Measurements from ENCODE around the gene KIAA1958. TPM values are rescaled to one million over a fixed set of nuclear protein-coding genes. Genes with fewer than 3 reads are reported as not detected.

Gene KIAA1958
- total and polyA plus RNA-seq, 4 donors = 0.99 to 7.1 (median 3.3) TPM

DNA sequence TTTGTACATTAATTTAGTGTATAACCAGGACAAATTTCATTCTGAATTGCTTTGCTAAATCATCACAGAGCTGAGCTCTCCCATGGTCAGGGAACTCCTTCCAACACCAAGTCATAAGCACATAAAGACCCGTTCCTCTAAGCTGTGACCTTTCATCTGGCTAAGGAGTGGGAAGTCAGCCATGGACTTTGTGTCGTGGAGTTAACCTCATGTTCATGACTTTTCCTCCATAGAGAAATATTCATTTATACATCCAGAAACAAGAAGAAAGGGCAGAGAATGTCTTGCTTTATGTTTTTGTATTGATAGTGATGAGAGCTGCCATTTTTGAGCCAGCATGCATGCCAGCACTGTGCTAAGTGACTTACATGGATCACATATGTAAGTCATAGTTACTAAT lies 133.8 kb downstream of the KIAA1958 start (continued):
- TF ChIP-seq REST (IDR thresholded peaks at IDR 0.05) (no peak), YY1 (IDR thresholded peaks at IDR 0.05) (no peak), NR2F2 (IDR thresholded peaks at IDR 0.05) (no peak)

GRCh38 chr9:112621018-112621655 lies 134.5 kb downstream of the KIAA1958 start:
- no peak overlapping the region for H3K27ac ChIP-seq (ENCODE audit: low read depth in 1 of 2, low read length in 2 of 2)
- no peak overlapping the region for H3K9ac ChIP-seq (ENCODE audit: low read depth in 1 of 2, low read length in 2 of 2)
- no peaks in the 10 kb centered on the region for H3K9me3 ChIP-seq (ENCODE audit: control insufficient read depth in 4 of 4, low read length in 3 of 4)
- H3K4me3 ChIP-seq (ENCODE audit: low read depth in 1 of 3, low read length in 3 of 3) = no peak overlapping the region
- TF ChIP-seq CTCF (IDR thresholded peaks at IDR 0.05; ENCODE audit: low read depth, low read length, missing input control) (no peak), REST (IDR thresholded peaks at IDR 0.05) (no peak), TAF1 (conservative IDR thresholded peaks at IDR 0.05) (no peak), HNF4A (conservative IDR thresholded peaks at IDR 0.05) (no peak), SP1 (IDR thresholded peaks at IDR 0.05) (no peak), ATF3 (IDR thresholded peaks at IDR 0.05) (no peak), YY1 (IDR thresholded peaks at IDR 0.05) (no peak), NR2F2 (IDR thresholded peaks at IDR 0.05) (no peak), HNF4G (IDR thresholded peaks at IDR 0.05) (no peak), JUND (IDR thresholded peaks at IDR 0.05) (no peak), RAD21 (IDR thresholded peaks at IDR 0.05) (no peak), GABPA (IDR thresholded peaks at IDR 0.05 in 1 of 2, conservative IDR thresholded peaks at IDR 0.05 in 1 of 2) (no peak), FOXA2 (IDR thresholded peaks at IDR 0.05) (no peak), FOXA1 (IDR thresholded peaks at IDR 0.05) (no peak), EGR1 (IDR thresholded peaks at IDR 0.05; ENCODE audit: low read depth in 2 of 2) (no peak), RXRA (IDR thresholded peaks at IDR 0.05) (no peak)
- TF ChIP-seq, protein P1, sequence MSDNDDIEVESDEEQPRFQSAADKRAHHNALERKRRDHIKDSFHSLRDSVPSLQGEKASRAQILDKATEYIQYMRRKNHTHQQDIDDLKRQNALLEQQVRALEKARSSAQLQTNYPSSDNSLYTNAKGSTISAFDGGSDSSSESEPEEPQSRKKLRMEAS (IDR thresholded peaks at IDR 0.05) = no peak
- TF ChIP-seq, protein P2, sequence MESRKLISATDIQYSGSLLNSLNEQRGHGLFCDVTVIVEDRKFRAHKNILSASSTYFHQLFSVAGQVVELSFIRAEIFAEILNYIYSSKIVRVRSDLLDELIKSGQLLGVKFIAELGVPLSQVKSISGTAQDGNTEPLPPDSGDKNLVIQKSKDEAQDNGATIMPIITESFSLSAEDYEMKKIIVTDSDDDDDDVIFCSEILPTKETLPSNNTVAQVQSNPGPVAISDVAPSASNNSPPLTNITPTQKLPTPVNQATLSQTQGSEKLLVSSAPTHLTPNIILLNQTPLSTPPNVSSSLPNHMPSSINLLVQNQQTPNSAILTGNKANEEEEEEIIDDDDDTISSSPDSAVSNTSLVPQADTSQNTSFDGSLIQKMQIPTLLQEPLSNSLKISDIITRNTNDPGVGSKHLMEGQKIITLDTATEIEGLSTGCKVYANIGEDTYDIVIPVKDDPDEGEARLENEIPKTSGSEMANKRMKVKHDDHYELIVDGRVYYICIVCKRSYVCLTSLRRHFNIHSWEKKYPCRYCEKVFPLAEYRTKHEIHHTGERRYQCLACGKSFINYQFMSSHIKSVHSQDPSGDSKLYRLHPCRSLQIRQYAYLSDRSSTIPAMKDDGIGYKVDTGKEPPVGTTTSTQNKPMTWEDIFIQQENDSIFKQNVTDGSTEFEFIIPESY (IDR thresholded peaks at IDR 0.05) = no peak
- peaks cover 4 to 9% (median 6%) of the 10 kb centered on the region in 4 donors for H3K36me3 ChIP-seq (ENCODE audit: control insufficient read depth in 4 of 4, insufficient read depth in 3 of 4, low read depth in 1 of 4, low read length in 3 of 4)
- H3K4me1 ChIP-seq (ENCODE audit: control insufficient read depth in 4 of 4, insufficient read depth in 4 of 4, low read length in 3 of 4) = no peaks in the 10 kb centered on the region
- H3K27me3 ChIP-seq (ENCODE audit: control insufficient read depth in 4 of 4, insufficient read depth in 4 of 4, low read length in 3 of 4) = no peaks in the 10 kb centered on the region
- no peak for DNase-seq (ENCODE audit: low spot score)
- WGBS = 62% methylated on average over 3 of the region's 3 CpGs

All from liver (tissue), 9 donors.